CD4-positive, alpha-beta T cell (primary cell): ENCODE measurements around the gene SLC6A18. TPM values are rescaled to one million over a fixed set of nuclear protein-coding genes. Genes with fewer than 3 reads are reported as not detected.

ENCODE experiments used
- ATAC-seq: fragments of 200-7000 bp; cut with Tn5 transposase; one replicate; pipeline ENCODE4 v1.10.0; 2022; ENCODE audit warnings: mild to moderate bottlenecking; ENCODE audit not compliant: poor library complexity
- CTCF ChIA-PET: fragments of 350-600 bp; sonication (Branson Sonifier 250); formaldehyde crosslinking; loops from one replicate; lab custom pipeline; 2021; ENCODE audit warnings: antibody characterized with exemption, inconsistent platforms; lab: Charles Lee
- POLR2A ChIA-PET: fragments of 350-600 bp; sonication (Branson Sonifier 250); formaldehyde crosslinking; loops from one replicate; lab custom pipeline; 2021; ENCODE audit warnings: antibody characterized with exemption, inconsistent platforms; lab: Charles Lee
- DNase-seq, 14 experiments: peaks; one replicate each; pipeline ENCODE4 v3.0.0-alpha.2; 2013 to 2020; ENCODE audit warnings: mixed read lengths in 2 of 14
- H3K27ac ChIP-seq, 2 donors: one replicate each; pipeline versions ENCODE4 v1.5.1 to v1.7.0; 2013; ENCODE audit warnings: low read length in 2 of 2, low read depth in 1 of 2, mild to moderate bottlenecking in 1 of 2
- H3K27me3 ChIP-seq, 2 experiments: 1 replicate in 1 of 2; 2 replicates in 1 of 2; pipeline versions ENCODE4 v1.6.1 to v1.7.0; 2013; ENCODE audit warnings: low read length in 2 of 2, control low read depth in 1 of 2, mild to moderate bottlenecking in 1 of 2, moderate library complexity in 1 of 2; ENCODE audit not compliant: insufficient read depth in 2 of 2, control insufficient read depth in 1 of 2
- H3K36me3 ChIP-seq: one replicate; pipeline ENCODE4 v1.6.1; 2013; ENCODE audit warnings: low read length, control low read depth; ENCODE audit not compliant: insufficient read depth
- H3K4me1 ChIP-seq: one replicate; pipeline ENCODE4 v1.6.1; 2013; ENCODE audit warnings: low read length, control low read depth; ENCODE audit not compliant: insufficient read depth
- H3K4me3 ChIP-seq: one replicate; pipeline ENCODE4 v1.5.1; 2013; ENCODE audit warnings: mild to moderate bottlenecking, low read length, moderate library complexity
- H3K9me3 ChIP-seq, 2 experiments: 1 replicate in 1 of 2; 2 replicates in 1 of 2; pipeline versions ENCODE4 v1.6.1 to v1.7.0; 2013; ENCODE audit warnings: low read length in 2 of 2, mild to moderate bottlenecking in 2 of 2, control low read depth in 1 of 2, moderate library complexity in 1 of 2; ENCODE audit not compliant: control insufficient read depth in 1 of 2, insufficient read depth in 1 of 2
- H3K27ac Mint-ChIP-seq: one replicate; pipeline ENCODE4 v1.8.0; 2020; ENCODE audit warnings: mixed read lengths
- H3K27me3 Mint-ChIP-seq: one replicate; pipeline ENCODE4 v1.8.0; 2021; ENCODE audit warnings: mixed read lengths
- H3K36me3 Mint-ChIP-seq: one replicate; pipeline ENCODE4 v1.8.0; 2021; ENCODE audit warnings: low read depth, mixed read lengths
- H3K4me1 Mint-ChIP-seq: one replicate; pipeline ENCODE4 v1.8.0; 2021; ENCODE audit warnings: low read depth, mixed read lengths
- H3K4me3 Mint-ChIP-seq: one replicate; pipeline ENCODE4 v1.8.0; 2020; ENCODE audit warnings: mild to moderate bottlenecking, mixed read lengths
- H3K9me3 Mint-ChIP-seq: one replicate; pipeline ENCODE4 v1.8.0; 2020; ENCODE audit warnings: mixed read lengths
- CTCF ChIP-seq: fragments of 200-600 bp; IDR thresholded peaks from one replicate; pipeline ENCODE4 v1.8.0; 2022; ENCODE audit warnings: antibody characterized with exemption, mild to moderate bottlenecking
- intact Hi-C, 2 experiments: fragments of 100-400 bp; cut with DNase I in 1 of 2; cut with micrococcal nuclease in 1 of 2; formaldehyde crosslinking; loops; one replicate each; pipeline versions ENCODE4 v1.15.1 to v1.9.0; 2023 to 2025; cut with DNase I, micrococcal nuclease
- total RNA-seq, 174 experiments: library from RNA in 2 of 174; stranded (reverse) in 2 of 174; gene quantifications; one replicate each; pipeline ENCODE4 v1.2.3 and lab custom pipeline; 2021 to 2026

The SLC6A18 gene
- total RNA-seq, 2 experiments from 2014 or later, result not detected

- ATAC-seq (no peak), DNase-seq (no peak)
- peaks cover 0 to 13% of the 10 kb centered on the region in 2 experiments for H3K9me3 ChIP-seq
- H3K9me3 Mint-ChIP-seq, result no peaks in the 10 kb centered on the region
- POLR2A ChIA-PET, result no interaction called here
- CTCF ChIA-PET, result no interaction called here
- no peak for TF ChIP-seq CTCF
- H3K36me3 ChIP-seq, result no peaks in the 10 kb centered on the region
- intact Hi-C loops, result no loop called here
- H3K27ac Mint-ChIP-seq, result no peak overlapping the region
- H3K36me3 Mint-ChIP-seq, result no peaks in the 10 kb centered on the region
- H3K4me3 Mint-ChIP-seq, result no peak overlapping the region
- H3K27me3 Mint-ChIP-seq, result no peaks in the 10 kb centered on the region
- no peak overlapping the region for H3K27ac ChIP-seq
- H3K4me3 ChIP-seq, result no peak overlapping the region
- H3K4me1 ChIP-seq, result no peaks in the 10 kb centered on the region
- no peaks in the 10 kb centered on the region for H3K27me3 ChIP-seq
- no peaks in the 10 kb centered on the region for H3K4me1 Mint-ChIP-seq
Observed at GRCh38 chr5:1220351-1220750, 4.8 kb upstream of the SLC6A18 start.

- H3K9me3 Mint-ChIP-seq, result no peaks in the 10 kb centered on the region
- ChIA-PET CTCF (no interaction called here), POLR2A (no interaction called here)
- Histone ChIP-seq H3K9me3 (peaks cover 0 to 8% of the 10 kb centered on the region in 2 experiments), H3K4me3 (no peak overlapping the region), H3K27ac (no peak overlapping the region), H3K36me3 (no peaks in the 10 kb centered on the region), H3K4me1 (no peaks in the 10 kb centered on the region), H3K27me3 (no peaks in the 10 kb centered on the region)
- H3K27me3 Mint-ChIP-seq, result no peaks in the 10 kb centered on the region
- intact Hi-C loops, result no loop called here
- no peak overlapping the region for H3K4me3 Mint-ChIP-seq
- no peaks in the 10 kb centered on the region for H3K36me3 Mint-ChIP-seq
- no peaks in the 10 kb centered on the region for H3K4me1 Mint-ChIP-seq
- no peak overlapping the region for H3K27ac Mint-ChIP-seq
- ATAC-seq, result no peak
- DNase-seq, result no peak
- TF ChIP-seq CTCF, result no peak
Observed at GRCh38 chr5:1220831-1221230, 4.3 kb upstream of the SLC6A18 start.

- no peak for DNase-seq
- ChIA-PET POLR2A (no interaction called here), CTCF (no interaction called here)
- Mint-ChIP-seq H3K27me3 (no peaks in the 10 kb centered on the region), H3K36me3 (no peaks in the 10 kb centered on the region), H3K27ac (no peak overlapping the region), H3K4me3 (no peak overlapping the region), H3K4me1 (no peaks in the 10 kb centered on the region), H3K9me3 (no peaks in the 10 kb centered on the region)
- no peak overlapping the region for H3K4me3 ChIP-seq
- no peaks in the 10 kb centered on the region for H3K36me3 ChIP-seq
- no peak for ATAC-seq
- intact Hi-C loops, result no loop called here
- TF ChIP-seq CTCF, result no peak
- no peaks in the 10 kb centered on the region for H3K27me3 ChIP-seq
- H3K4me1 ChIP-seq, result no peaks in the 10 kb centered on the region
- peaks cover 0 to under 1% of the 10 kb centered on the region in 2 experiments for H3K9me3 ChIP-seq
- no peak overlapping the region for H3K27ac ChIP-seq
Observed at GRCh38 chr5:1221721-1222120, 3.5 kb upstream of the SLC6A18 start.
